Inflammatory macrophage (primary cell): Measurements from ENCODE around the gene ATP5PF.
"Not testable (repeated sequence)": the region's sequence is repeated elsewhere in the genome, so short reads cannot be mapped to it uniquely, and the experiment has no call there.

Experiments
- DNase-seq, 2 donors: peaks; one replicate each; pipeline ENCODE4 v3.0.0-alpha.2; 2020 to 2022
- total RNA-seq, 18 experiments: gene quantifications; one replicate each; lab custom pipeline; 2026; ENCODE audit warnings: mixed read lengths in 6 of 18, inconsistent platforms in 2 of 18; lab: John Stamatoyannopoulos, UW

ATP5PF gene, protein sequence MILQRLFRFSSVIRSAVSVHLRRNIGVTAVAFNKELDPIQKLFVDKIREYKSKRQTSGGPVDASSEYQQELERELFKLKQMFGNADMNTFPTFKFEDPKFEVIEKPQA
- 20.4 to 51.8 (median 40.7) reads per million in 18 experiments for total RNA-seq

DNA sequence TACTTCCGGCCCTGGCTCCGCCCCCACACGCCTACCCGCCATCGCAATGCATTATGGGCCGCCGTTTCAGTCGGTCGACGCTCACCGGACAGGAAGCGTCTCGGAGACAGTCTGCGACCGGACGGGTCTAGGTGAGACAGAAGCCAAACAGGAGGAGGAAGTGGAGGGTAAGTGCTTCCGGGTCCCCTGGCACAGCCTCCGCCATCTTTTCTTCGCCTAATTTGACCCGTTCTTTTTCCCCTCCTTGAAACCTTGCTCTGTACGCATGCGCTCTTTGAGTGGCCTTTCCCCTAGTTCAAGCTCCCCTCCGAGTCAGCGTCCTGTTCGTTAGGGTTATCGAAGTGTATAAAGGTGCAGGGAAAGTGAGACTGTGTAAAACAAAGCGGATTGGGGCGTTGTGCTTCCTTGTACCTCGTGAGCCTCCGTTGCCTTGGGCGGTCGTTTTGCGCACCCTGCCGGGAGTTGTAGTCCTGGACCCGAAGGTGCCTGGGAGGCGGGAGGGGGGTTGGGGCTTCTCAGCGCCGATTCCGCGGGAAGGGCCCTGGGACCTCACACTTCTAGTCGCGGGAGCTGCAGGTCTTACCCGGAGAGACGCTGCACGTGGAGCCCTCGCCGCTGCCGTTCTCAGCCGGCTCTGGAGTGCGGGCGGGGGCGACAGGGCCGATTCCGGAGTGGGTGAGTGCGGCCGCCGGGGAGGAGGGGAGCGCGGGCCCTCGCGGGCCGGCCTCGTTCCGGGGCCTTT lies at the start of gene ATP5PF, which contains the start of gene GABPA:
TSS of gene ATP5PF (minus strand) at position 1 of the 742 bp plus-strand sequence. CDS start 5,110 bp downstream, outside the sequence.
TSS of gene GABPA (plus strand) at position 69 of the 742 bp plus-strand sequence. CDS start 6,627 bp downstream, outside the sequence.
- peak; percentile 98 to 99 for DNase-seq

DNA sequence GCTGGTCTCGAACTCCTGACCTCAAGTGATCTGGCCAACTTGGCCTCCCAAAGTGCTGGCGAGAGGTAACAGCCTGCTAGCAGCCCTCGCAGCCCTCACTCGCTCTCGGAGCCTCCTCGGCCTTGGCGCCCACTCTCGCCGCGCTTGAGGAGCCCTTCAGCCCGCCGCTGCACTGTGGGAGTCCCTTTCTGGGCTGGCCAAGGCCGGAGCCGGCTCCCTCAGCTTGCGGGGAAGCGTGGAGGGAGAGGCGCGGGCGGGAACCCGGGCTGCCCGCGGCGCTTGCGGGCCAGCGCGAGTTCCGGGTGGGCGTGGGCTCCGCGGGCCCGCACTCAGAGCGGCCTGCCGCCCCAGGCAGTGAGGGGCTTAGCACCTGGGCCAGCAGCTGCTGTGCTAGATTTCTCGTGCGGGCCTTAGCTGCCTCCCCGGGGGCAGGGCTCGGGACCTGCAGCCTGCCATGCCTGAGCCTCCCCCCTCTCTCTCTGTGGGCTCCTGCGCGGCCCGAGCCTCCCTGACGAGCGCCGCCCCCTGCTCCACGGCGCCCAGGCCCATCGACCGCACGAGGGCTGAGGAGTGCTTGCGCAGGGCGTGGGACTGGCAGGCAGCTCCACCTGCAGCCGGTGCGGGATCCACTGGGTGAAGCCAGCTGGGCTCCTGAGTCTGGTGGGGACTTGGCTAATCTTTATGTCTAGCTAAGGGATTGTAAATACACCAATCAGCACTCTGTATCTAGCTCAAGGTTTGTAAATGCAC lies 43.6 kb upstream of the ATP5PF start:
- not testable (repeated sequence) for DNase-seq

DNA sequence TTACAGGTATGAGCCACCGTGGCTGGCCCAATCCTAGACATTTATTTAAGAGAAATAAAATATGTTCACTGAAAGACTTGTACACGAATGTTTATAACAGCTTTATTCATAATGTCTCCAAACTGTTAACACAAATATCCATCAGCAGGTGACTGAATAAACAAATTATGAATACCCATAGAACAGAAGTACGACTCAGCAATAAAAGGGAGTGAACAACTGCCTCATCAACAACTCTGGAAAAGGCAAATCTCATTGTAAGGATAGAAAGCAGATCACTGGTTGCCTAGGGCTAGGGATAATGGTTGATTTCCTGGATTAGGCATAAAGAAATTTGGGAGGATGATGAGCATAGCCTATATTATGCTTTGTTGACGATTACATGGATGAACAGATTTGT lies 41.7 kb upstream of the ATP5PF start:
- no peak for DNase-seq

DNA sequence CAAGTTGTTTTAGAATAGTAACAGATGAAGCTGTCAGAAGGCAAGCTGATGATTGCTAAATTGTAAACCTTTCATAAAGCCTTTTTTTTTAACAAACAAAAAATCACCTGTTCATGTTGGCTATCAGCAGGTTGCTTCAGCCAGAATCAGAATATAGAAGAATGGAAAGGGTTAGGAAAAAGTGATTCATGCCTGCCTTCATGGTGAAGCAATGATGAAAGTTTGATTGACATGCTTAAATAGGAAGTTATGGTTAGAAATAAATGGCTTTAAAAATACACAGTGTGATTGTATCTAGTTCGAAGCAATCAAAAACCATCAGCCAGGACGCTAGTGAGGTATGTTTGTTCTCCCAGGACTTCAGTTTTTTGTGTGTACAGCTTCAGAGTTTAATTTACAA lies 38.0 kb upstream of the ATP5PF start:
- DNase-seq = peak; percentile 36 to 57

DNA sequence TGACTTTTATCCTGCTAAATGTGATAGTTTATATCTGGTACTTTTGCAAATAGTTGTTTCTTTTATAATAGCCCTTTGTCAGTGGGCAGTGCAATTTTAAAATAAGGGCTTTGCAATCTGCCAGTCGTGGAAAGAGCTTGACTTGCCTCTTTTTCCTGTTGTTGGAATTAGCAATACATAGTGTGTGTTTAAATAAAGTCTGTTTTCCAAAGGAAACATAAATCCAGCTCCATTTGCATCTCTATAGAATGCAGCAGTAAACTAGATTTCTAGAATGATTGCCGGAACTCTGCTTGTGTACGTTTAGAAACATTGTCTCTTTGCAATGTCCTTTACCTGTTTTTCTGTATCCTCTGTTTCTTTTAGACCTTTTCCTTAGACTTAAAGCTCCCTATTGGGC lies 33.2 kb upstream of the ATP5PF start:
- no peak for DNase-seq

DNA sequence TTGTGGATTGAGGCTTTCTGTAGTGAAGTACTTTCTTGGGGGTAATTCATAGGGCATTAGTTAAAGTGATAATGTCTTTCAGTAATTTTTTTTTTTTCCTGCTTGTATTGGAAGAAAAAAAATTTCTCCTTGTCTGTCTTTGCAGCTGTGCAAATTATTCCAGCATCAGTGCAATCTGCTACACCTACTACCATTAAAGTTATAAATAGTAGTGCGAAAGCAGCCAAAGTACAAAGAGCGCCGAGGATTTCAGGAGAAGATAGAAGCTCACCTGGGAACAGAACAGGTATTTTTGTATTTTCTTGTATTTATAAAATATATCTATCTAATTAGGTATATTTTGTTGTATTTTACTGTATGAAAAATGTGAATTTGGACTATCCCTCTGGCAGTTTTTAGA lies 29.4 kb upstream of the ATP5PF start:
- no peak for DNase-seq

DNA sequence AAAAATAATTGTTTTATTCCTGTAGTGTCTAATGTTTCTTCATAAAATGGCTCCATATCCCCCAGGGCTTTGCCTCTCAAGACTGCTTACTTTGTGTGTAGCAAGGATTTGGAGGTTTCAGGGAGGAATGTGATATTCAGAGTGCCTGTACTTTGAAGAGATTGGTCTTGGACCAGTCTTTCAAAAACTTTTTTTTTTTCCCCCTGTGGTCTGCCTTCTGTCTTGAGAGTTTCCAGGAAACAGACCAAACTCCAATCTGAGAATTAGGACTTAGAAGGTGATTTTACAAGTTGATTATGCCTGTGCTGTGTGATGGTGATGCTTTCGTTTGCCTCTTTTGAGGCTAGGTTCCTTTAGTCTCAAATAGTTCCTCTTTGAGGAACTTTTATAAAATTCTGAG lies 26.0 kb upstream of the ATP5PF start:
- DNase-seq = no peak

DNA sequence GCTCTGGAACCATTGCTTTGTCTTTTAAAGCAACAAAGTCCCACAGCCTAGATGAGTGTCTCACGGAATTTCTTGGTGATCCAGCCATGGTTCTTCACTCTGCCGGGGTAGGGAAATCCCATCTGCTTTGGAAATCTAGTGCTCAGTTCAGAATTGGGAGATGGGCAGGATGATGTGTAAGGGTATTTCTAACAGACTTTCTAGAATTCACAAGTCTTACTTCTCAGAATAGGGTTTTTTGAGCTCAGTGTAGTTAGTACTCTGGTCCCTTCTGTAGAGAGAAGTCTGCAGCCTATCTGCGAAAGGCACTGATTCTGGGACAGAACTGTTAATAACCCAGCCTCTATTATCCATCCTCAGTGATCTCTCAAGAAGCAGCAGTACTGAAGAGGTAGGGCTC lies 25.4 kb upstream of the ATP5PF start:
- no peak for DNase-seq

DNA sequence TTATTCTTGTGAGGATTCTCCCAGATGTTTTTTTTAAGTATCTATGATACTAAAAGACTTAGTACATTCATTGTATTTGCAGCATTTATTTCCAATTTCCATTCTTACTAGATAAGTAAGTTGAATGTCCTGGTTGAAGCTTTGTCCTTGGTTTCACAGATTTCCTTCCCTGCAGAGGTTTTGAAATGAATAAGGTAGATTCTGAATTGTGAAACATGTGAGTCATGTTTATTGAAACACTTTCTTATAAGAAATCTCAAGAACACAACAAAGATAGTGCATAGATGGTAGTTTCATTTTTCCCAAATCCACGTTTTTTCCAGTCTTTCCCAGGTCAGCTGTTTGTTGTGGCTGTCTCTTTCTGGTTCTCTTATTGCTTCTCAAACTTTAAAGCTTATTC lies 24.9 kb upstream of the ATP5PF start:
- DNase-seq = no peak

DNA sequence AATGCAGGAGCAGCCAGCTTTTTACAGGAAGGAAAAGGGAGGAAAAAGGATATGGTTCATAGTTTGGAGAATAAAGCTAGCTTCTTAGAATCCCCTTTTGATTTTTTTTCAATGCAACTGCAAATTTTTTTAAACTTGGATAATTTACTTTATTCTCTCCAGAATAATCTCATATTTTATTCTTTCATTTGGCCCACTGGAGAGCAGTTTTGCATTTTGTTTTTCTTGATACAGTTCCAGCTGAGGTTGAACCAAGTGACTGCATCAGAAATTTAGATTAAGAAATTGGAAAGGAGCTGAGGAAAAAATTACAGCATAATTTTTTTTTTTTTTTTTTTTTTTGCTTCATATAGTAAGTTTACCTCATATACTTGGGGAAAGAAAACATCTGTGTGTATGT lies 22.8 kb upstream of the ATP5PF start:
- no peak for DNase-seq

DNA sequence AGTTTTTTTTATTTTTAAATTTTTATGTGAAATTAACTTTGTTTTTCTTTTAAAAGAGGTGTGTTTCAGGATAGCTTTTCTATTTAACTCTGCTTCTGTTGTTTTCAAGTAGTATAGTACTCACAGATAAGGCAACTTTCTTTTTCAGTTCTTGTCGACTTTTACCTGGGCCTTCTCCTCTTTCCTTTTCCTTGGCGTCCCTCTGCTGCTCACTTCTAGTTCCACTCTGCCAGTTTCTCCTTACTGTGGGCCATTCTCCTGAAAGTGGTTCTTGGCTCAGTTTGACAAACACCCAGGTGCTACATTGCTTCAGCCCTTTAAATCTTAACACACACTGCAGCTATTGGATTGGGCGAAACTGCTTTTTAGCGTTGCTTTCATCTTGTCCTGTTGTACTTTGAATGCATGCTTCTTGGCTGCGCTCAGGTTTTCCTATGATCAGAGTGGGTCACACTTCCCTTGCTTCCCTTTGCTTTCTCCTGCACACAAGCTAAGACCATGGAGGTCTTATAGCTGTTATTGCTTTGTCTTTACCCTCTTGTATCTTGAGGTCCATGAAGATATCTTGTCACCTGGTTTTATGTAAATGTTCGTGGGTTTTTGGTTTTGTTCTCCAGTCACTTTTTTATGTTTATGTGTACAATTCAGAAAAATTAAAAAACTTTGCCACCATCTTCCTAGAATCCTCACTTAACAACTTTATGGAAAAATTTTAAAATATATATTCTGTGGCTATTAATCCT lies 21.7 kb upstream of the ATP5PF start:
- no peak for DNase-seq

DNA sequence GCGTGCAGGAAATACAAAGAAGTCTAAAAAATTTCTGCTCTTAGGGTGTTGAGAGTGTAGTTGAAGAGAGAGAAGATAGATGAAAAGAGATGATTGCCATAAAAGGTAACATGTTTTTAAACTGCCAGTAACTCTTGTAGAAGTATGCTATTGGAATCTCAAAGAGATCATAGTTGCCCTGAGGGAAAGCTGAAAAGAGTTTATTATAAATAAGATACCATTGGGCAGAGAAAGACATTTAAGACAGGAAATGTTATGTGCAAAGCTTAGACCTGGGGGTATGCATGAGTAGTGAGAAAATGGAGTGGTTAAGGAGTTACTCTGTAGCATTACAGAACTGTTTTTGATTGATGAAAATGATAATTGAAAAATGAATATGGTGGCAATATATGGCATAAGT lies 17.7 kb upstream of the ATP5PF start:
- DNase-seq = no peak

DNA sequence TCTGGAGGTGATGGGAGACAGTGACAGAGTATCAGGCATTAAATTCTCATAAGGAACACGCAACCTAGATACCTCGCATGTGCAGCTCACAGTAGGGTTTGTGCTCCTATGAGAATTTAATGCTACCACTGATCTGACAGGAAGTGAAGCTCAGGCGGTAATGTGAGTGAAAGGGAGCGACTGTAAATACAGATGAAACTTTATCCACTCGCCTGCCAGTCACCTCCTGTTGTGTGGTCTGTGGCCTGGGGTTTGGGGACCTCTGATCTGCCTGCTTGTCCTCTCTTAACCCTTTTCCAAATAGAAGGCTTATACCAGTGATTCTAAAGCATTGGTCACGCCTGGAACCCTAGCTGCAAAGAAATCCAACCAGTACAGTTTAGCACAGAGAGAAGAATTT lies 15.4 kb upstream of the ATP5PF start:
- no peak for DNase-seq

DNA sequence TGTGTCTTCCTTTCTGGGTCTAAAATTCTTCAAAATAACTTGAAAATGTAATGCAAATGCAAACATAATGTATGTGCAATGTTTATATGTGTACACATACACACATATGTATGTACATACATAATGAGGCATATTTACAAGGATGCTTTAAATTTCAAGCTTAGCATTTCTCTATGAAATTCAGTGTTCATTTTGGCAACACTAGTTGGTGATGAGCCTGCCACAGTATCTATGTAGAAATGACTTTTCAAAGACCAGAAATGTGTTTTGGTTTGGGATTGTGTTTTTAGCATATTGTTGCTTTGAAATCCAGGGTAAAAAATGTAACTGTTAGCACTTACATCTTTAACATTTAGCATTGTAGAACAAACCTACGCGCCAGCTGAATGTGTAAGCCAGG lies 10.2 kb upstream of the ATP5PF start:
- DNase-seq = no peak

DNA sequence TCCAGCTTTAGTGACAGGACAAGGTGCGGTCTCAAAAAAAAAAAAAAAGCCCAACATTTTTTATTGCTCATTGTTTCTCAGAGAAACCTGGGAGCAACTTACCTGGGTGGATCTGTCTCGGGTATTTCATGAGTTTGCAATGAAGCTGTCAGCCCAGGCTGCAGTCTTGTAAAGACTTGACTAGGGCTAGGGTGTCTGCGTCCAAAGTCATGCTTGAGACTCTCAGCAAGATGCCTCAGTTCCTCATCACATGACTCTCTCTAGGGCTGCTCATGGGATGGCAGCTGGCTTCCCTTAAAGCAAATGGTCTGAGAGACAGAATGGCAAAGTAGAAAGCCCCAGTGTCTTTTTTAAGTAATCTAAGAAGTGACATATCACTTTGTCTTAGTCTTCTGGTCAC lies 8.2 kb upstream of the ATP5PF start:
- peak; percentile 22 to 24 for DNase-seq

DNA sequence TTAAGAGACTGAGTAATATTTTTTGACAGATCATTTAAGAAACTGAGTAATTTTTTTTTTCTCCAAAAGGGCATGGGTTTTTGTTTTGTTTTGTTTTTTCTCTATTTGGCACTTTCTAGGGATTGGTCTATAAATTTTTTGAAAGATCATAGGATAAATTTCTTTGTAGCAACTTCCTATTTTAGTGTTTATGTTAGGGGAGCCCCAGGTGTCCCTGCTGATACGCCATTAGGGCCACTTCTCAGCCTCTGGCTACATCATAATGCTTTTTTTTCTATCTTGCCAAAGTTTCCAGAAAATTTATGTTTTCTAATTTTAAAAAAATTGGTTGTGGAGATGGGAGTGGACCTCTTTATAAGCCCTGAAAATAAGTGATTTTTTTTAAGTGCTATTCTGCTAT lies 2.7 kb upstream of the ATP5PF start:
- no peak for DNase-seq

DNA sequence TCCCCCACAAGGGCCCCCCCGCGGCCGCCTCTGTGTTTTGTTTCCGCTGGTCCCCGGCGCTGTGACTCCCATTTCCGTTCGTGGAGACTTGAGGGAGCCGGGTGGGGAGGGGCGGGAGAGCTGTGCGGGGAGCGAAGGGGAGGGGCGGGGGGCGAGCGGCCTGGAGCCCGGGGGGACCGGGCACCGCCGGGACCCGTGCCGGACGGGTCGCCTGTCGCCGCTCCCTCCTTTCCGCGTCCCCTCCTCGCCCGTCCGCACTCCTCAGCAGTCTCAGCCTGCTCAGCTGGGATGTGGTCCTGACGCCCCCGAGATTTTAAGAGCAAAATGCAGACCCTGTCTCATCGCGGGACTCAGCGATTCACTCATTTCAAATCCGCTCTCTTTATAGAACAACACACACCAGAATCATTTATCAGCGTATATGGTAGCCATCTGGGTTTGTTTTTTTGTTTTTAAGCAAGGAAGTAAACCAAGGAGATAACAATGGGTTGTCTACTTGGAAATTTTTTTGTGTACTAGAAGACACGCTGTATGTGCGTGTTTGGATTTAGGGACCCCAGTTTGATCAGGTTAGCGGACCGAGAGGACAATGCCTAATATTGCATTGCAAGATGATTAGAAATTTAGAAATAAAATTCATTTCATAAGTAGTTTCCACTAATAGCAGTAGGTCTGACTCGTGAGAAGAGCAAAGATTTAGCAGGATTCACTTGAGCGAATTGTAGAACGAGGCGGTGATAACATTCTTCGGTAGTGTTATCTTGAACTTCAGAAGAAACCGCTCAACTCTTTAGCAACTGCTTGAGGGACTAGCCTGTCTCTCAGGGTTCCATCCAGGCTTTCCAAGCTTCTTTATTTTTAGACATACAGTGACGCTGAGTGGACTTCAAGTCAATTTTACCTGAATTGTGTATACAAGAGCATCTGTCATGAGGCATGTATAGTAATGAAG lies 1.2 kb upstream of the ATP5PF start:
- peak; percentile 56 to 68 for DNase-seq

DNA sequence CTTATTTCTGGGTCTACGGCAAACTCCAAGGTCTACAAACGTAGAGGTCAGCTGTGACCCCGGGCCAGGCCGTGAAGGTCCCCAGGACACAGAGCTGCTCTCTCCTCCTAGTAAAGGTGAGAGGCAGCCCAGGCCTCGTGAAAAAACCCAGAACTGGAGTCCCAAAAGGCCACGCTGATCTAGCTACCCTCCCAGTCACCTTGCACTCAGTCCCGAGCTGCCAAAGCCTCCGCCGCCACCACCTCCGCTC lies 125 bp downstream of the ATP5PF start:
- no peak for DNase-seq

DNA sequence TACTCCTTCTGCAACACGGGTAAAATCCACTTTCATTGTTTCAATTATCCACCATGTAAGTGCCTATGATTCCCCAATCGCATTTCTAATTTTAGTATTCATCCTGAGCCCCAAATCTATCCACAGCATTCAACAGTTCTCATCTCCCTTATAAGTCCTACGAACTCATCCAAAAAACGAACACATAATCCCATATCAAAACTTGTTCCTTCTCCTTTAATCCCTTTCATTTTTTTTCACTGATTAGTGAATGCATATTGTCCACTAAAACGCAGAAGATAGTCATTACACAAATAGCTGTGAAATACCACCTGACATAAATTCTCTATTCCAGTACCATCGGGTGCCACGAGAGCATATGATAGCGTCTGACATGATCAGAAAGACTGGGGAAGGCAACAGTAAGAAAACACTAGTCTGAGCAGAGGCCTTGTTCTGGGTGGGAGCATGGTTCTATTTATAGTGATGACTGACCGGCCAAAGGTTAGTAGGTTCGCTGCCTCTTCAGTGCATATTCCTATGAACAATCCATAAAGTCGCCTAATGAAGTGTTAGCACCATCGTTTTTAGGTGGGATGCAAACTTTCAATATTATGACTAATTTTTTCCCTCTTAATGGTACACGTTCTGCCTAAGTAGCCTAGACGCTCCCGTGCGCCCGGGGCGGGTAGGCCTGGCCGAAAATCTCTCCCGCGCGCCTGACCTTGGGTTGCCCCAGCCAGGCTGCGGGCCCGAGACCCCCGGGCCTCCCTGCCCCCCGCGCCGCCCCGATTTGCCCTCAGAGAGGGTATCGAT lies 648 bp downstream of the ATP5PF start:
- DNase-seq = peak; percentile 55 to 67

DNA sequence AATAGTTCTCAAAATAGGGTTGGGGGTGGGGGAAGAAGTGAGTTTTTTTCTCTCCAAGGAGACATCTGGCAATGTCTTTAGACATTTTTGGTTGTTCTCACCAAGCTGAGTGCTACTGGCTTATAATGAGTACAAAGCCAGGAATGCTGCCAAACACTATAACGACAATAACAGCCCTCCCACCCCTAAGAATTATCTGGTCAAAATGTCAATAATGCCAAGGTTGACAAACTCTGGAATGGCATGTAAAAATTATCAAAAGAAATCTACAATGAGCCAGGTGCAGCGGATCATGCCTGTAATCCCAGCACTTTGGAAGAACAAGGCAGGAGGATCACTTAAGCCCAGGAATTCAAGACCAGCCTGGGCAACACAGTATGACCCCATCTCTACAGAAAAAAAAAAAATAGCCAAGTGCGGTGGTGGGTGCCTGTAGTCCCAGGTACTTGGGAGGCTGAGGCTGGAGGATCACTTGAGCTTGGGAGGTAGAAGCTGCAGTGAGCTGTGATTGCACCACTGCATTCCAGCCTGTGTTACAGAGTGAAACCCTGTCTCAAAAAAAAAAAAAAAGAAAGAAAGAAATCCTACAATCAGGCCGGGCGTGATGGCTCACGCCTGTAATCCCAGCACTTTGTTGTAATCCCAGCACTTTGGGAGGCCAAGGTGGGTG lies 2.5 kb downstream of the ATP5PF start:
- DNase-seq = no peak

DNA sequence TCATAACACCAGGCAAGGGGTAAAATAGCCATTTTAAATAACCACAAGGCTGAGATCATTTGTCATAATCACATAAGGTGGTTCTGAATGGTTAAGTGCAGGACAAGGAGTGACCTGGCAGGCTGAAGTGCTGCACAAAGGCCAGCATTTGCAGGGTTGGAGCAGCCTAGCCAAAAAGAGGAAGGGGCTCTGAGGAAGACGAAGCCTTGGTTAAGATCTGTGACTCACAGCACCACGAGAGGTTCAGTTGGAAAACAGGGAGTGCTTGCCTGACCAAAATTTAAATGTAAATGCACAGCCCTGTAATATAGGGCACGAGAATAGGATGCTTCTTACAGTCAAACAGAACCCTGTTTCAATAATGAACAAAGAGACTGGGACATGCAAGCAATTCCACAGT lies 12.1 kb downstream of the ATP5PF start:
- DNase-seq = peak; percentile 64 to 77
